ENCODE data around the gene RNF182.

RNF182 gene

DNA sequence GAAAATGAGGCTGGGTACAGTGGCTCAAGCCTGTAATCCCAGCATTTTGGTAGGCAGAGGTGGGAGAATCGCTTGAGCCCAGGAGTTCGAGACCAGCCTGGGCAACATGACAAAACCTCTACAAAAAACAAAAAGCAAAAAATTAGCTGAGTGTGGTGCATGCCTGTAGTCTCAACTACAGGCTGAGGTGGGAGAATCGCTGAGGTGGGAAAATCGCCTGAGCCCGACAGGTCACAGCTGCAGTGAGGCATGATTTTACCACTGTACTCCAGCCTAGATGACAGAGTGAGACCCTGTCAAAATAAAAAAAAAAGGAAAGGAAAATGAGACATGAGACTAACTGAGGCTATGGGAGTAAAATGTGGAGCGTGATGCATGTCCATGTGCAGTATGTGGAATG, 104.9 kb downstream of the RNF182 start:
- Histone ChIP-seq H3K4me3 (ENCODE audit: low read length in 2 of 2) (no peak overlapping the region), H2BK12ac (ENCODE audit: low read length) (no peak overlapping the region), H2AK5ac (ENCODE audit: low read depth, low read length) (no peak overlapping the region), H2BK5ac (ENCODE audit: low read length) (no peak overlapping the region), H3K23ac (ENCODE audit: low read depth, low read length, poor library complexity) (no peak overlapping the region), H3K18ac (ENCODE audit: low read length) (no peak overlapping the region), H3K27ac (replicated peaks; ENCODE audit: low read length) (no peak overlapping the region), H4K8ac (ENCODE audit: low read depth, low read length) (no peak overlapping the region), H3K9ac (ENCODE audit: low read depth, low read length, poor library complexity) (no peak overlapping the region), H3K14ac (ENCODE audit: low read length) (no peak overlapping the region), H2BK120ac (ENCODE audit: low read depth, low read length) (no peak overlapping the region), H3K4me2 (ENCODE audit: insufficient read depth, low read length, poor library complexity, severe bottlenecking) (no peak overlapping the region), H3K4ac (ENCODE audit: low read length) (no peak overlapping the region), H3K4me1 (ENCODE audit: control insufficient read depth in 2 of 2, insufficient read depth in 1 of 2, low read depth in 1 of 2, low read length in 2 of 2) (peaks cover 0 to 4% of the 10 kb centered on the region in 2 donors), H3K9me3 (replicated peaks in 1 of 2; ENCODE audit: control insufficient read depth in 2 of 2, insufficient read depth in 1 of 2, low read depth in 1 of 2, low read length in 2 of 2) (no peaks in the 10 kb centered on the region), H3K79me1 (ENCODE audit: low read depth, low read length) (no peaks in the 10 kb centered on the region), H3K27me3 (ENCODE audit: control insufficient read depth in 3 of 3, insufficient read depth in 3 of 3, low read depth in 1 of 3, low read length in 3 of 3) (peaks cover 0 to 23% (median 0%) of the 10 kb centered on the region in 3 experiments), H2BK15ac (ENCODE audit: low read length) (no peak overlapping the region), H2AFZ (ENCODE audit: low read length) (no peak overlapping the region), H3K36me3 (replicated peaks in 1 of 2; ENCODE audit: control insufficient read depth in 2 of 2, insufficient read depth in 2 of 2, low read length in 2 of 2) (no peaks in the 10 kb centered on the region), H4K91ac (ENCODE audit: low read depth, low read length, poor library complexity) (no peak overlapping the region)
- DNase-seq (ENCODE audit: low spot score), result no peak
- no CpG with 5 or more reads among the region's 6 CpGs for WGBS, 2 donors (ENCODE audit: extremely low coverage in 2 of 2, insufficient read length in 2 of 2, insufficient replicate concordance in 1 of 2)

Measured in neuronal stem cell (in vitro differentiated cells).